HuH-7.5 (cell line): ENCODE data around the gene NDC1.
A peak's percentile ranks its signal among the peaks of the same experiment; 100 is the strongest.
"Not testable (repeated sequence)": the region's sequence is repeated elsewhere in the genome, so short reads cannot be mapped to it uniquely, and the experiment has no call there.

ENCODE experiments used
- DNase-seq: peaks from one replicate; pipeline ENCODE4 v3.0.0; 2011; ENCODE audit warnings: low spot score

NDC1 gene

DNA sequence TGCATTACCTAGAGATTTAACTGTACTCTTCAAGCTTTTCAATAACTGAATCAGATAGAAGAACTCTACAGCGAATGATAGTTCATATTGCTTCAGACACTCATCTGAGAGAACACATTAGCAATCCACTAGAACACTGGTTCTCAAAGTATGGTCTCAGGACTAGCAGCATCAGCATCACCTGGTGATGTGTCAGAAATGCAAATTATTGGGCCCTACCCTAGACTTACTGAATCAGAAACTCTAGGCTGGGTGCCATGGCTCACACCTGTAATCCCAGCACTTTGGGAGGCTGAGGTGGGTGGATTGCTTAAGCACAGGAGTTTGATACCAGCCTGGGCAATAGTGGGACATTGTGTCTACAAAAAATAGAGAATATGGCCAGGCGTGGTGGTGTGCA, 74.2 kb downstream of the NDC1 start:
- no peak for DNase-seq

DNA sequence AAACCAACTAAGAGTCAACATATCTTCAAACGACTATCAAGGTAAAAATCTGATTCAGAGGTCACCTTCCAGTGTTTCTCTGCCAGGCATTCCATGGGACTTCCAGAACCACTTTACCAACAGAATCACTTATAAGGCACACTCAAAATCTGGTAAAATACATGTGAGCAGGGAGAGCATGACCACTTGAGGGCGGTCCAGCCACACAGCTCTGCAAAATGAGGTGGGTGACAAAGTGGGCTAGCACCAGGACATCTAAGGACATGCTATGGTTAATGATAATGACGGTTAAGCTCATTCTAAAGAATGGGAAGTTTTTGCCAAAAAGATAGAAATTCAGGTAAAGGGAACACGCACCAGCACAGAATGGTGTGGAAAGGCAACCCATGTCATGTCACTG, 74.6 kb downstream of the NDC1 start:
- DNase-seq, result no peak

DNA sequence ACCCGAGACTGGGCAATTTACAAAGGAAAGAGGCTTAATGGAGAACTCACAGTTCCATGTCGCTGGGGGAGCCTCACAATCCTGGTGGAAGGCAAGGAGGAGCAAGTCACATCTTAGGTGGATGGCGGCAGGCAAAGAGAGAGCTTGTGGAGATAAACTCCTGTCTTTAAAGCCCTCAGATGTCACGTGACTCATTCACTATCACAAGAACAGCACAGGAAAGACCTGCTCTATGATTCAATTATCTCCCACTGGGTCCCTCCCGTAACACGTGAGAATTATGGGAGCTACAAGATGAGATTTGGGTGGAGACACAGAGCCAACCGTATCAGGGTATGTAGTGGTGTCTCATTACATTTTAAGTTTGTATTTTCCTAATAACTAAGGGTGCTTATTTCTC, 77.6 kb downstream of the NDC1 start:
- DNase-seq, result not testable (repeated sequence)

DNA sequence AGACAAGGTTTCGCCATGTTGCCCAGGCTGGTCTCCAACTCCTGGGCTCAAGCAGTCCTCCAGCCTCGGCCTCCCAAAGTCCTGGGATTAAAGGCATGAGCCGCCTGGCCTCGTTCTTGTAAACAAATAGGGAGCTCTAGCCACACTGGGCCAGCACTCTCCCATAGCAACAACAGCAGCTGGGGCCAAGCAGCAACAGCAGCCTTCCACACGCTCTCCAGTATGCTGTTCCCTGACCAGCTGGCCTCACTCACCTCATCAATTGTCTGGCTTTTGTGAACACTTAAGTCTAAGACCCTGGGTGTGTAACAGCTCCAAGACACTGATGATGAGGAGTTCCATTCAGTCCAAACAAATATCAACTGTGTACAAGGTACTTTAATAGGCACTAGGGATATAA, 82.2 kb downstream of the NDC1 start:
- no peak for DNase-seq

DNA sequence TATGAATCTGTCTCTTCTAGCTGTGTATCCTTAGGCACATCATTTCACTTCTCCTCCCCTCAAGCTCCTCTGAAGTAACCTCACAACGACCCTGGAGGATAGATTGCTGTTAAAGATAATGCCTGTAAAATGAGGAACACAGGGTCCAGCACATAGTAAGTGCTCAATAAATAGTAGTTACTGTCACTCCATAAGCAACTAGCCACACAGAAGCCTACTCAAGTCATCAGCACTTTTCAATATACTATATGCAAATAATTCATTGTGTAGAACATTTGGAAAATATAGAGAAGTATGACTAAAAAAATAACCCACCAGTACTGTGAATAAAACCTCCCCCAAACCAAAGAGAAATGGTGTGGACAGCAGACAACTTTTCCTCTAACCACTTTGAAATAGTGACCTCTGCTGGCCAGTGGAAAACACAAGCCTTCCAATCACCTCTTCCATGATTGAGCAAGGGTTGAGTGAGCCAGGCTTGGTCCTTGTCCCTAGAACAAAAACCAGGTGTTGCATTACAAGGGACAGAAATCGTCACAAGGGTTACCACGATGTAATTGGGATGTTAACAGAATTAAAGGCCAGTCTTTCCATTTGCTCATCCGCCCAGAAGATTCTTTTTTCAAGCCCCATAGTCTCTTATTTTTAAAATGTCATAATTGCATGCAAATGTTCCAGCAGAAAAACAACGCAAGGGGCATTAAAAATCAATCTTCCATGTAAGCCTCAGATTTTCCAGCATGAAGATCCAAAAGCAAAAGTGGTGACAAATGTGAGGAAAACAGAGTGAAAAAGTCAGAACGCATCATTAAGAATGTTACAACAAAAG, 83.4 kb downstream of the NDC1 start:
- DNase-seq, result no peak

DNA sequence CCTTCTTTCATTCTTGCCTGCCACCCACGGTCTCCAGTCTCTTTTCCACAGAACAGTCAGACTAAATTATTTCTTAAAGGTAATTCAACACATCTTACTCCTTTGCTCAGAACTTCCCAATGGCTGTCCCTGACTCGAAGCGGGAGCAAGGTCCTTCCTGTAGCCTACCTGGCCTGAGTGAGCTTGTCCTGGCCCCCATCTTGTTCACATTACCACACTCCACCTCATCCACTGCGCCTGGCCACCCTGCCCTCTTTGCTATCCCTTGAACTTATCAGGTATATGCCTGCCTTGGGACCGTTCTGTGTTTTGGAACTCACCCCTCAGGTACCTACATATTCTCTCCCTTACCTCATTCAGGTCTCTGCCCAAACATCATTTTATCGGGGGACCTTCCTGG, 85.8 kb downstream of the NDC1 start:
- no peak for DNase-seq

DNA sequence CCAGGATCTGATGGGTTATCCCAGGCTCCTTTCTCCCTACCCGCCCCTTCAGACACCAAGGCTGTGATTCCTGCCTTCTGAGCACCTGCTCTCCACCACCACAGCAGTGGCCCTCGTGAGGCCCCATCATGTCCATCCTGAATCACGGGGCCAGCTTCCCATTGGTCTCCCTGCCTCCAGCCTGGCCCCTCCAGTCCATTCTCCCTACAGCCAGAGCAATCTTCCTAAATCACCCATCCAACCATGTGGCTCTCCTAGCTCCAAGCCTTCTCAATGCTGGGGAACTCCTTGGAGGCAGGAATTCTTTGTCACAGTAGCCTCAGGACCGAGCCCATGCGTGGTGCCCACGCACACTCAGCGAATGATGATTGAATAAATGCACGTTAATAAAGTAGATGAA, 90.3 kb downstream of the NDC1 start:
- DNase-seq, result no peak

DNA sequence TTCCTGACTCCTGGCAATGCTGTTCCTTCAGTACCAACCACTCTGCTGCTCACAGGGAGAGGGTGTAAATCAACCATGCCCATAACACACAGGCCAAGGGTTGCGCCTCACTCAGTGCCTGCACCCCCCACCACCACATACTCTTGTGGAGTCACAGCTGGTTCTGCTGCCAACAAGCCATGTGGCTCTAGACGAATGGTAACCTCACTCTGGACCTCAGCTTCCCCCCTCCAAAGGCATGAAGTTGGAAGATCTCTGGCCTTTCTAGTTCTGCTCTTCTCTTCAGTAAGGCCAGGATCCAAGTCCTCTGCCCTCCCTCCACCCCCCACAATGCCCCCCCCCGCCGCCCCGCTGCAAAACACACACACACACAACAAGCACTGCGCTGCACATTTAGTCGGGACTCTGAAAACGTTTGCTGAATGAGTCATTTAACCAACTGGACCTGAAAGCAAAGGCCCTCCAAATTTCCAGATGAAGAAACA, 97.4 kb downstream of the NDC1 start:
- DNase-seq, result no peak

DNA sequence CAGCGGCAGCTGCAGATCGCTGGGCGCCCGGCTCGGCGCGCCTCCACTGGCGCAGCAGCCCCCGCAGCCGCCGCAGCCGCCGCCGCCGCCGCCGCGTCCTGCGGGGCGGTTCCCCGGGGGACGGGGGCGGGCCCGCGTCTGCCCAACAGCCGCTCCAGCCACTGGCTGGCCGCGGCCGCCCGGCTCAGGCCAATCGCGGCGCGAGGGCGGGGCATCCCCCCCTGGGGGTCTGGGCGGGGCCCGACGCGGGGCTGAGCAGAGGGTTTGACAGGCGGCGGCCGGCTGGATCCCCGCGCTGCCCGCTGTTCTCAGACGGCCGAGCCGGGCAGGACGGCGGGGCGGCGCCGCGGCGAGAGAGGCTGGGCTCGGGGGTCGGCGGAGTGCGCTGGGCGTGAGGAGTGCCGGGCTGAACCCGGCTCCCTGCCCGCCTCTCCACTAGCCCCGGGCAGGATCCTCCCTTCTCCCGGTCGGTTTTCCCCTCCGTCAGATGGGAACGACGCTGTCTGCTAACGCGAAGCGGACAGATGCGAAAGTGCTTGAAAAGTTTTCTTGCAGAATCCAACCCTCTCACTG, 98.9 kb downstream of the NDC1 start, which contains the start of gene GLIS1:
Gene GLIS1, minus strand, starts transcription at position 56 of the 573 bp plus-strand sequence. CDS start 1,100 bp downstream, outside the sequence.
- peak; percentile 97 for DNase-seq

DNA sequence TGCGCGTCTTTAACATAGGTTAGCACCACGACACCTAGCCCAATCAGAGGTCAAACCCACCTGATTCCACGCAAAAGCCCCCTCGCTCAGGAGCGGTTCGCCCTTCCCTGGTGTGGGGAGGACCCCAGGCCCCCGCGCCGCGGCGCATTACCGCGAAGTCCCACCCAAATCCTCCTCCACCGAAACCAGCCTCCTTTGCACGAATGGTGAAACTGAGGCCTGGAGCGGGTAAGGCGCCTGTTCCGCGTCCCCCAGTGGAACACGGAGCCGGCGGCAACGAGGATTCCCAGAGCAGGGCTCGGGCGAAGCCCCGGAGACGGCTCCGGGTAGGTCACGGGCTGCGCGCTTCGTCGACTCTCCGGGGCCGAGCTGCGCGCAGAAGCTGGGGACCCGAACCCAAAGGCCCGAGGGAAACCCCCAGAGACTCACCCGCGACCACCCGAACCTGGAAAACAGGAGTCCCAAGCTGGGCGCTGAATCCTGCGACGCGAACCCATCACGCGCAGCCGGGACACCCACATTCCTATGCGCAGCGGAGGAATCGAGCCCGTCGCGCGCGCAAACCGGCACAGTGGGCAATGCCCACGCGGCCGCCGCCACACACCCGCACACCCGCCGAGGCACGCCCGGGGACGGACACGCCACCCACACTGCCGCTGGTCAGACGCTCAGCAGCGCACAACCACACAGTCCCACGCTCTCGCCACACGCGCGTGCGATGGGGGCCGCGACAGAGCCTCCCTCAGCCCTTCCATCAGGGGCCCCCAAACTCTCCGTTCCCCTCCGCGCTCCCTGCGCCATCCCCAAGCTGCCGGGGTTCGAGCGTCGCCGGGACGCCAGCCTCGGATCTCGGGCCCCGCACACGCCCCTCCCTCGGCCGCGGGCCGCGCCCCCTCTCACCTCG, 99.6 kb downstream of the NDC1 start:
- no peak for DNase-seq

DNA sequence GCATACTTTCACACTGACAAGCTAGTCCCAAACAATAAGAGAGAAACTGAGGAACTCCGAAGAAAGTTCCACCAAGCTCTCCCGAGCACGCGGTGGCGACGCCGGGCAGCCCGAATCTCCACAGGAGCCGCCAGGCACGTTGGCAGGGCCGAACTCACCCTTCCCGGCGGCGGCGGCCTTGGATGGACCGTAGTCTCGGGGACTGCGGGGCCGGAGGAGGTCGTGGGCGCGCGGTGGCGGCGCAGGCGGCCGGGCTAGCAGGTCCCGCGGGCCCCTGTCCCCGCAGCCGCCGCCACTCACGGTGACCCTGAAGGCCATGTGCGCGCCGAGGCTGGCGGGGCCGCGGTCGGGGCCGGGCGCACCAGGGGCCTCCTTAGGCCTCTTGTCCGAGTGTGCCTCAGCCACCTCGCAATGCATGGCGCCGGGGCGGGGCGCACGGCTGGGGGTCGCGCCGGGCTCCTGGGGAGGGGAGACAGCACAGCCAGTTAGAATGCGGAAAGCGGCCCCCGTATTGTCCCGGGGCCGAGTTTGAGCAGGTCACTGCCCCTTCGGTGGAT, 100.4 kb downstream of the NDC1 start:
- no peak for DNase-seq

DNA sequence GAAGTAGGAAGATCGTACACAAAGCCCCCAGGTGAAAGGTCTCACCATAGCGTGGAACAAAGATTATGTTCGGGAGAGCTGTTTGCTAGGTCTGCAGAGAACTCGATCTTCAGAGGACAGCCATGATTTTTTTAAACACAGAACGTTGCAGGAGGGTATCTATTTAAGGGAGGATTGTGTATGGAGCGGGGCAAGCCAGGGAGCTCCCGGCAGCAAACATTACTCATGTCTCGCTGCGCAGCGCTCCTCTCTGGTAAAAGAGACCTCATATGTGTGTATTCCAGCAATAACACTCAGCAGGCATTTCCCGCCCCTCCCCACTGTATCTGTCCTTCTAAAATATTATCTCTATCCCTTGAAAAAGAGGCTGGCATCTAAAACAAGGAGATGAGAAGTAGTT, 101.8 kb downstream of the NDC1 start:
- no peak for DNase-seq

DNA sequence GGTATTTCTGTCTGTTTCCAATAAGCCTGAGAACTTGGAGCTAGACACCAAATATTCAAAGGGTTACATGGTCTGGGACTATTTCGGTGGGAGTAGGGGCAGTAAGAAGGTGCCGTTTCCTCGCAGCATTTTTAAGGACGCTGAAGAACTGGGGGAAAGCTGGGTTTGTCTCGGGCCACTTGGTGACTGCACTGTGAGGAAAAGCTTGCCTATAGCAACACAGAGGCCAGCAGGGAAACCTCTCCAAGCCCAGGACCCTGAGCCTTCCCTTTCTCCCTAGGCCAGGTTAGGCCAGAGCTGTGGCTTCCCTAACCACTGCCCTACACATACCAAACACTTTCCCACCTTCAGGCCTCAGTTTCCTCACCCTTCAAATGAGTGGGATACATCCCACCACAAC, 102.4 kb downstream of the NDC1 start:
- DNase-seq, result no peak

DNA sequence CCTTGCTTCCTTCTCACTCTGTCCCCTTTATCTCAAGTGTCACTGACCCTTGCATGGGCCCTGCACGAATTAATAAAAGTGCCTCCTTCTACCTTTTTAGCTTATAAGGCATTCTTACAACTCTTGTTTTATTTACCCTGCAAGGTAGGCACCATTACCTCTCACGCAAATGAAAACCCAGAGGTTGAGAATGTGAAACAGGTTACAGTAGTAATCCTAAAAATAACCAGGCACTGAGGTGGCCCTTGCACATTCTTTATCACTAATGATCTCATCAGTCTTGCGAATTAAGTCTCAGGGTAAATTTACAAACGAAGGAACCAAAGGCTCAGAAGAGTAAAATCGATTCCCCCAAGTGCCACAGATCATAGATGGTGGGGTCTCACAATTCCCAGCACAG, 102.8 kb downstream of the NDC1 start:
- DNase-seq, result no peak

DNA sequence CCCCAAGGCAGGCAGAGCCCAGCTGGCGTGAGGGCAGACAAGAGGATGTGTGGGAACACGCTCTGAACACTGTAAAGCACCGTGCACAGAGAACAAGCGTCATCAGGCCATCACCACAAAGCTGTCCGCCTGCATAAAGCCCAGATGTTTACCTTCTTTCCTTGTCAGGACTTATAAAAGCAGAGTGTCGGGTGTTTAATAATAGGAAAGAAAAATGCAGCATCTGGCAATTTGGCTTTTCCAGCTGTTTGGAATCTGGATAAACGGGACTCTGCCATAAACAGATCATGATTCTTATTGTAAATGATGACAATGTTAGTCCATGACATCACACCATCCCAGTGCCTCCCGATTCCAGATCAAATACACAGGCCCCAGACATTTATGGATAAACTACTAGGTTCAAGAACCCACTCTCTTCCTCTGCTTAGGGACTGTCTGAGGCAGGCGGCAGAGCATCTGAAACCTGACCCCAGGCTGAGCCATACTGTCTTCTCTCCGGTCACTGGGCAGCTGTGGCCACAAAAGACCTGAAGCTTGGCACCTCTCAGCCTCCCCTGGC, 103.4 kb downstream of the NDC1 start:
- DNase-seq, result no peak

DNA sequence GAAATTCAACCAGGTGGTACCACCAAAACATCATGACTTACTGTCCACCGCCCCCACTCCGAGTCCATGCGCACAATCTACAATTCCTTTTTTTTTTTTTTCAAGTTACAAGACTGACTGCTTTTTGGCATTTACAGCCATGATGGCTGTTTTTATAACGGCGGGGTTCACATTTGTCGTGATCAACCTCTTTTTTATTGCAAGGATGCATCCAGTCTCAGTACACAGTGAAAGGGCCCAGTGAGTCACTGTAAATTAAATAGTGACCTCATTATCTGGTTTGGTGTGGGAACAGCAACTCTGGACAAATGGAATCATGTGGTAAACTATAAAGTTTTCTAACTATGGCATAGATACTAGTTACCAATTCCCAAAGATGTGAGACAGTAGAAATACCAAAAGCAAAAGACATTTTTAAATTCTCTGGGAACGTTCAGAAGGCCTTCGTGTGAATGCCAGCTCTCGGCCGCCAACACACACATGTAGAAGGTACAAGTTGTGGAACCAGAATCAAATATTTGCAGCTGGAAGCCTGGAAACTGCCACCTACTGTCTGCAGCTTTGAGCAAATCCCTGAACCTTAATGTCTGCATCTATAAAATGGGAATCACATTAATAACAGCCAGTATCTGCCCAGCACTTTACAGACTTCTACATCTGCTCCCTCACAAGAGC, 104.0 kb downstream of the NDC1 start:
- no peak for DNase-seq

DNA sequence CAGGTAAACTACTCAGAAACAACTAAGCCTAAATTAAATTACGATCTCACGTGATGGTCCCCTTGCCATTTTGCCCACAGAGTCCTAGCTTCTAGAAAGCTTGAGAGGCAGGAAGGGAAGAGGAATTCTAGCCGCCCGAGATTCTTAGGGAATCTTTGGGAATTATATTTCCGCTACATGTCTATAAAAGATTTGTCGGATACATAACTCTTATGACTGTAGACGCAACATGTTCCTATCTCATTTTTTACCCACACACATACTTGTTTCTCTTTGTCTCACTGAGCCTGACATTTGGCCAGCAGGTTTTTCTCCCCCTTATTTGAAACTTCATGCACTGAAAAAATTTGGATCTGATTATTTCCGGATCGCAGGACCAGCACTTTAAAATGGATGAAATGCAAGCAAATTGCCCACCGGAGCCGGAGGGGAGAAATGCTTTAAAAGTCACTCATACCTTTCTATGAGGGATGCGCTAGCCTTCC, 104.6 kb downstream of the NDC1 start:
- DNase-seq, result no peak

DNA sequence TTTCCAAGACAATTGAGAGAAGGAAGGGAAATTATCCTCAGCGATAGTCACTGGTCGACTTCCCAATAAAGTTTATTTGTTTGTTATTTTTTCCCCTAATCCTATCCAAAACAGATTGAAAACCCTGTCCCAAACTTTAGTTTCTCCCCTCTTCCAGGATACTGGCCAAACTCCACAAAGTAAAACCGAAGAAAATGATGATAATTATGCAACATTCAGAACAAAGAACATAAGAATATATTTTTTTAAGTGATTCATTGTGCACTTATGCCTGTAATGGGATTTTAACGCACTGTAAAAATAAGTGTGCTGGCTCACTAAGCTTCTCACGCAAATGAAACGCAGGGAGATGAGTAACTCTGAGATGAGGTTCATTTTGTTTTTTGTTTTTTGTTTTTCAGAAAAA, 105.2 kb downstream of the NDC1 start:
- DNase-seq, result no peak

DNA sequence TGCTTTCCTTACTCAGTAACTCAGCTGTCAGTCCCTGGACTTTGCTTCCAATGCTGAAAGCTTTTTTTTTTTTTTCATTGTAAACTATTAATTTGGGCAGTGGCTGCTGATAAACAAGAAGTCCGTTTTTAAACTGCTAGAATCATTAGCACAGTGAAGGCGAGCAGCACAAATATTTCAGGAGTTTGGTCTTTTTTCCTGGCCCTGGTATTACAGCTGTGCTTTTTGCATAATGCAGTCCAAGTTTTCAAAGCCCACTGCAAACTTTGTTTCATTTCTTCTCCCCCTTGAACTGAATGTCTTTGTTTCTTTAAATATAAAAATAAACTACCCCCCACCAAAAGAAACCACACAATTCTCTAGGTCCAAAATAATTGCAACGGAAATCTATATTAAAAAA, 105.7 kb downstream of the NDC1 start:
- DNase-seq, result no peak

DNA sequence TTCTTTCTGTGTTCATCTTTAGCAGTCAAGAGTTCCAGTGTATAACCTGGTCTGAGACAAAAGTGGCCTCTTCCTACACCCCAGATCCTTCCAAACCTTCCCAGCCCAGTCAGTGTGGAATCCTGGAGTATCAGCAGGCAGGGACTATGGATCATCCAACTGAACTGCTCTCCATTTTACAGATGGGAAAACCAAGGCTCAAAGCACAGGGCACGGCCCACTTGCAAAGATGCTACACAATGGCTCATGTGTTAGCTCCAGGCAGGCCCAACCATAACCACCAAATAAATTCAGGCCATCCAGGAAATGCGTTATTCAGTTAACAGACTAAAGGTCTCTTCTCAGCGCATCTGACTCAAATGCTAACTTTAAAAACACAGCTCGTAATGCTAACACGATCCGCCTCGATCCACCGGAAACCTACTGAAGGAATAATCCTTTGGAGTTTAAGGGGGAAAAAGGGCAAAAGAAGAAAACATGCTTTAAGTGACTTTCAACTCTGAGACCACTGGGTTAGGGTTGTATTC, 106.3 kb downstream of the NDC1 start:
- no peak for DNase-seq

DNA sequence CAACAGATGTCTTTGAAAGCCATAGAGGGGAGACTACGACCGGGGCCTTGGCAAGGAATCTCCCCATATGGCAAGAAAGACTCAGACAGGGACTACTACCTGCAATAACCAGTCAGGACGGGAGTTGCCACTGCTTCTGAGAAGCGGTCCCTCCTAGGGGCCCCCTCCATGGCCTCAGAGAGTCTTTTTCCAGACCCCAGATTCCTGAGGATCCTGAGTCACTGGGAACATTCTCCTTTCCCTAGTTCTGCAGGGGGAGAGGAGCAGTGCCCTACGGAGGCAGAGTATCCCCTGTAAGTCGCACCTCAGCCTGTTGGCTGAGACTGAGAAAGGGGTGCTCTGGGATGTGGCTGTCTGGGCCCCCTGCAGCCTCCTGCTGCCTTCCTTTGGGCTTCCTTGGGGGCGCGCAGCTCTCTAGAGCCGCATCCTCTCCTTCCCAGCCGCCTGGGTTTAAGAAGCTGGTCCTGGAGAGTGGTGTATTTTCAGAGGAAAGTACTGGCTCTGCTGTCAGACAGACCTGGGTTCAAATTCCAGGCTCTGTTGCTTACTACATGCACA, 107.0 kb downstream of the NDC1 start:
- DNase-seq, result no peak
